Skeletal muscle tissue (tissue), 4 donors: ENCODE measurements around the gene FAM3C. TPM values are rescaled to one million over a fixed set of nuclear protein-coding genes. Genes with fewer than 3 reads are reported as not detected.

Experiments
- H3K27ac ChIP-seq: one replicate; pipeline ENCODE4 v1.7.0; 2013; ENCODE audit warnings: mild to moderate bottlenecking, low read depth, low read length, inconsistent platforms
- H3K27me3 ChIP-seq, 3 donors: one replicate each; pipeline ENCODE4 v1.7.0; 2013; ENCODE audit warnings: low read length in 3 of 3; ENCODE audit not compliant: control insufficient read depth in 3 of 3, insufficient read depth in 3 of 3
- H3K36me3 ChIP-seq, 3 donors: one replicate each; pipeline ENCODE4 v1.7.0; 2013; ENCODE audit warnings: low read length in 3 of 3; ENCODE audit not compliant: control insufficient read depth in 3 of 3, insufficient read depth in 3 of 3
- H3K4me1 ChIP-seq, 3 donors: one replicate each; pipeline ENCODE4 v1.7.0; 2013; ENCODE audit warnings: low read length in 3 of 3, mild to moderate bottlenecking in 3 of 3; ENCODE audit not compliant: control insufficient read depth in 3 of 3, insufficient read depth in 3 of 3
- H3K4me3 ChIP-seq, 3 donors: one replicate each; pipeline ENCODE4 v1.7.0; 2013; ENCODE audit warnings: low read length in 3 of 3
- H3K9ac ChIP-seq, 3 donors: one replicate each; pipeline ENCODE4 v1.7.0; 2013; ENCODE audit warnings: low read length in 3 of 3, mild to moderate bottlenecking in 3 of 3, moderate library complexity in 2 of 3, low read depth in 1 of 3
- H3K9me3 ChIP-seq, 3 donors: one replicate each; pipeline ENCODE4 v1.7.0; 2013; ENCODE audit warnings: low read length in 3 of 3; ENCODE audit not compliant: control insufficient read depth in 3 of 3
- total RNA-seq: library from RNA; depleted of rRNA; stranded (reverse); fragments of >200 nt; gene quantifications from one replicate; pipeline ENCODE4 v1.2.3, GENCODE V29; 2014
- donor health status: Osteomylitis.

FAM3C gene
- total RNA-seq, 1 donor from 2014 or later: 51.1 TPM

DNA sequence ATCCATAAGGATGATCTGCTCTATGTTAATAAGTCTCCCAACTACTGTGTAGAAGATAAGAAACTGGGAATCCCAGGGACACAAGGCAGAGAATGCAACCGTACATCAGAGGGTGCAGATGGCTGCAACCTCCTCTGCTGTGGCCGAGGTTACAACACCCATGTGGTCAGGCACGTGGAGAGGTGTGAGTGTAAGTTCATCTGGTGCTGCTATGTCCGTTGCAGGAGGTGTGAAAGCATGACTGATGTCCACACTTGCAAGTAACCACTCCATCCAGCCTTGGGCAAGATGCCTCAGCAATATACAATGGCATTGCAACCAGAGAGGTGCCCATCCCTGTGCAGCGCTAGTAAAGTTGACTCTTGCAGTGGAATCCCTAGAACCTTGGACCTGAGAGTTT is 57.0 kb downstream of the FAM3C start:
- Histone ChIP-seq H3K36me3 (no peaks in the 10 kb centered on the region), H3K27me3 (peaks cover 4 to 12% (median 4%) of the 10 kb centered on the region in 3 donors), H3K9ac (no peak overlapping the region), H3K4me1 (no peaks in the 10 kb centered on the region), H3K9me3 (no peaks in the 10 kb centered on the region), H3K4me3 (no peak overlapping the region), H3K27ac (no peak overlapping the region)

DNA sequence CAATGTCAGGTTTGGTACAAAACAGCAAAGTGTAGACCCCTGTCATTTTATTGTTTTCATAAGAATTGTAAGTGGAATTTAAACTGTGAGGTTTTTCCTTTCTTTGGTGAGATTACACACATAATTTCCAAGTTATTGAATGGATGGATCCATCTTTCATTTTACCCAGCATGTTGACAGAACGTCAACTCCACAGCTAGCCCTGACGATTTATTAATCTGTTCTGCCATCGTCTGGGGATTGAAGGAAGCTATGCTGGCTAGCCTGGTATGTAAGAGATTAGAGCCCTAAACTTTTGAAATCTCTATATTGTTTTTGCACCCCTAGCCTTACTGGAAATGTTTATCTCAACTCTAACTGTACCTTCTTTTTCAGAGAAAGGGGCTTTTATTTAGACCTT is 58.7 kb downstream of the FAM3C start:
- Histone ChIP-seq H3K36me3 (no peaks in the 10 kb centered on the region), H3K9ac (no peak overlapping the region), H3K27me3 (peaks cover 4 to 13% (median 4%) of the 10 kb centered on the region in 3 donors), H3K9me3 (no peaks in the 10 kb centered on the region), H3K4me1 (no peaks in the 10 kb centered on the region), H3K27ac (no peak overlapping the region), H3K4me3 (no peak overlapping the region)

DNA sequence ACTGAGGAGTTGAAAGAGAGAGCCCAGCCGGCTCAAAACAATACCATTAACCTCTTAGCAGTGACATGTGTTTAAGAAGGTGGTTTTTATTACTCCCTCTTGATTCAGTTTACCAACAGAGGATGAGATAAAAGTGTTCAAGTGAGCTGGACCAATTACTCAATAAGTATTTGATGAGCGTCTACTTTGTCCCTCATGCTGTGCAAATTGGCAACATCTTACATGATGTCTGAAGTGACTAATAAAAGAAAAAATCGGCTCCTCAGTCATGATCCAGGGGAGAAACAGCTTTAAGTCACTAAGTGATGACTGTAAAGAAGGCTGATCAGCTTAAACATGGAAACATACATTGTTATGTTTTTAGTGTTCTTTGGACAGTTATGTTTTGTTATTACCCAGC is 59.5 kb downstream of the FAM3C start:
- Histone ChIP-seq H3K27me3 (peaks cover 11 to 22% (median 11%) of the 10 kb centered on the region in 3 donors), H3K4me3 (no peak overlapping the region), H3K4me1 (no peaks in the 10 kb centered on the region), H3K27ac (no peak overlapping the region), H3K9me3 (no peaks in the 10 kb centered on the region), H3K36me3 (no peaks in the 10 kb centered on the region), H3K9ac (no peak overlapping the region)

DNA sequence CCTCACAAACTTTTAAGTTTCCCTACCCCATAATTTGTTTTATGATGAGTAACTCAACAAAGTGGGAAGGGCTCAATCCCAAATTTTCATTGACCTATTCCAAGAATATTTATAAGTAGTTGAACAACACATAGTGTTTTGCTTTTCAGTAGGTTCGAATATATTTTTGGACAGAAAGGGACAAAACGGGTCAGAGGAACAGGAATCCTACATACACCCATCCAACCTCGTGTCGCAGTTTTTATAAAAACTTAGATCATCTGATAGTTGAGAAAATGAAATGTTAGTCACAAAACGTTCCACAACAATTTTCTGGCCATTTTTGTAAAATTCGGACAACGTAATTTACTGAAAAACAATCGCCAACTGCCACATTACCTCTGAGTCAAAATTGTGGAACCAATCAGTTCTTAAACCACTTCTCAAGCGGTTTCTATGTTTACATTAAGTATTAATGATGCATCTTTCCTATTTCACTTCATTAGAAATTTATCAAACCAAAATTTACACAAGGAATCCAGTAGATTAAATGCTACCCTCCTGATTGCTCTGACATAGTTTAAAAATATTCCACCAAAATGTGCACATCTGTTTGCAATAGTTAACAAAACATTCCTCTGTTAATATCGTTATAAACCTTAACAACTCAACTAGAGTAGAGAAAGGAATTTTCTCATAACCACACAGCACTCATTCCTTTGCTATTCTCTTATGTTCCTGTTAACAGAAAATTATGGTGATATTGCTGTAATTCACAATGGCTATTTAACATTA is 61.0 kb downstream of the FAM3C start:
- Histone ChIP-seq H3K4me3 (no peak overlapping the region), H3K27ac (no peak overlapping the region), H3K9me3 (no peaks in the 10 kb centered on the region), H3K27me3 (peaks cover 20 to 36% (median 26%) of the 10 kb centered on the region in 3 donors), H3K36me3 (no peaks in the 10 kb centered on the region), H3K4me1 (peaks cover 1 to 5% (median 4%) of the 10 kb centered on the region in 3 donors), H3K9ac (no peak overlapping the region)

DNA sequence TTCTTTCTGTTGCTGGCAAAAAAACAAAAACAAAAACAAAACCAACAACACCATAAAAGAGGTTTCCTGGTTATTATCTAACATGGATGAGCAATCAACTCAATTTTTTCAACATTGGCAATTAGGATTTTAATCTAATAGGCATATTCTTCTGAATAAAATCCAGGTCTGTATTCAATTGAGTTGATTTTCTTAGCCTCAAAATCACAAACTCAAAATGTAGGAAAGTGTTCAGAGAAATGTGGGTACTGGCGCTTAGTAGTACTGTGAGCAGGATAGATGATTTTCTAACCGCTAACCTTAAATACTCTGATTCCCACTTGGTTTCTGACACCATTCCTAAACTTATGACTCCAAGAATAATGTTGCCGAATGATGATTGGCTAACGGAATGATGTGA is 61.7 kb downstream of the FAM3C start:
- Histone ChIP-seq H3K4me1 (peaks cover 8 to 11% (median 11%) of the 10 kb centered on the region in 3 donors), H3K4me3 (no peak overlapping the region), H3K27me3 (peaks cover 27 to 43% (median 33%) of the 10 kb centered on the region in 3 donors), H3K27ac (no peak overlapping the region), H3K9me3 (no peaks in the 10 kb centered on the region), H3K36me3 (no peaks in the 10 kb centered on the region), H3K9ac (no peak overlapping the region)

DNA sequence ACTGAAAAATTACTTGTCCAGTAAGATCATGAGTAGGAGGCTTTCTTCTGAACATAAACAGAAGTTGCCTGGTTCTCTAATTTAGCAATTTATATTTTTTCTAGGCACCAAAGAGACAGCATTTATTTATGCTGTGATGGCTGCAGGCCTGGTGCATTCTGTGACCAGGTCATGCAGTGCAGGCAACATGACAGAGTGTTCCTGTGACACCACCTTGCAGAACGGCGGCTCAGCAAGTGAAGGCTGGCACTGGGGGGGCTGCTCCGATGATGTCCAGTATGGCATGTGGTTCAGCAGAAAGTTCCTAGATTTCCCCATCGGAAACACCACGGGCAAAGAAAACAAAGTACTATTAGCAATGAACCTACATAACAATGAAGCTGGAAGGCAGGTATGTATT is 64.5 kb downstream of the FAM3C start:
- Histone ChIP-seq H3K27me3 (peaks cover 41 to 61% (median 50%) of the 10 kb centered on the region in 3 donors), H3K27ac (no peak overlapping the region)

DNA sequence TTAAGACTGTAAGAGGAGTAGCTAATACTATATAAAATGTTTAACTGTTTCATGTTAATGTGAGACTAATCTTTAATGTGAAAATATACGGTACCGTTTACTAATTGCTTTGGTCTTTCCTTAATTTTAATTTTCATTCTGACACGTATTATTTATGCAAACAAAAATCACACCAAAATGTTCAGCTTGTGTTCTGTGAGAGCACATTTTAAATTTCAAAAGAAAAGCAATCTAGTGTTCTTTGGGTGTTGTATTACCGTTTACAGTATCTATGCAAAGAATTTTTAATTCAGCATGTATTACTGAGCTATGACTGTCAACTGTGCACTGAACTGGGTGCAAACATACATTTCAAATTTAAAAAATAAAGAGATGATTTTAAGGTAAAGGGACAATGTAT is 65.1 kb downstream of the FAM3C start:
- Histone ChIP-seq H3K9me3 (no peaks in the 10 kb centered on the region), H3K27ac (no peak overlapping the region), H3K4me3 (no peak overlapping the region), H3K4me1 (peaks cover 13 to 14% (median 14%) of the 10 kb centered on the region in 3 donors), H3K9ac (no peak overlapping the region), H3K27me3 (peaks cover 38 to 65% (median 50%) of the 10 kb centered on the region in 3 donors), H3K36me3 (no peaks in the 10 kb centered on the region)

More for the DNA sequence above, 64.5 kb downstream of the FAM3C start:
- Histone ChIP-seq H3K36me3 (no peaks in the 10 kb centered on the region), H3K4me3 (no peak overlapping the region), H3K9ac (no peak overlapping the region), H3K9me3 (no peaks in the 10 kb centered on the region), H3K4me1 (peaks cover 13 to 14% (median 14%) of the 10 kb centered on the region in 3 donors)

DNA sequence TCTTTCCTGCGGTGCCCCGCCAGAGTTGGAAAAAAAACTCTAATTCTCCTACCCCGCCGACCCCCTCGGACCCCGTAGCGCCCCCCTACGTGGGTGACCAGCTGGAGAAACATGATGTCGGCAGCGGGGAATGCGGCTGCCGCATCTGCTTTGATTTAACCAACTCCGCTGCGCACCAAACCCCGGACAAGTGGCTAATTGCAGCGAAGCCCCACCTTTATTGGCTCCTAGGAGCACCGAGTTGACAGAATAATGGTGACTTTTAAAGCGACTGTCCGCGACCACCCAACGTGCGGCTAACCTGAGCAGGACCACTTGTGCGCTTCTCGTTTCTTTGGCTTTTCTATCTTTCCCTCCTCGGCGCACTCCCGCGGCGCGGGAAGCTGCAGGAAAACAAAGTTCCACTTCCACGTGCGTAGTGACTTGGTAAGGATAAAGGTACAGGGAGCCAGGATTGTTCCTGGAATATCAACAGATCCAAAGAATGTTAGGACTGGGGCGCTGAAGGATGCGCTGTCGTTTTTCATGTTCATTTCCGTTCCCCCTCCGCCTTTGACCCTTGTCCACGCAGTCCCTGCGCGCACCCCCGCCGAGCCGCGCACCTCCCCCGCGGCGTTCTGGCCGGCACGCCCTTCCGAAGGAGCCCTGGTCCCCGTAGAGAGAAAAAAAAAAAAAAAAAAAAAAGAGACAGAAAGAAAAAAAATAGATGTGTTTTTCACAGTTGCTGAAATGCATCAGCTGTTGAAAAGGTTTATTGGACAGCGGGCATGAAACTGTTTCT is 65.9 kb downstream of the FAM3C start:
- Histone ChIP-seq H3K4me3 (peak overlapping the region; percentile 65 to 75 (median 71)), H3K27me3 (peaks cover 38 to 62% (median 51%) of the 10 kb centered on the region in 3 donors), H3K9me3 (no peaks in the 10 kb centered on the region), H3K36me3 (no peaks in the 10 kb centered on the region), H3K4me1 (peaks cover 13 to 14% (median 14%) of the 10 kb centered on the region in 3 donors), H3K9ac (peak overlapping the region in 1 of 3 donors; percentile 50), H3K27ac (no peak overlapping the region)

DNA sequence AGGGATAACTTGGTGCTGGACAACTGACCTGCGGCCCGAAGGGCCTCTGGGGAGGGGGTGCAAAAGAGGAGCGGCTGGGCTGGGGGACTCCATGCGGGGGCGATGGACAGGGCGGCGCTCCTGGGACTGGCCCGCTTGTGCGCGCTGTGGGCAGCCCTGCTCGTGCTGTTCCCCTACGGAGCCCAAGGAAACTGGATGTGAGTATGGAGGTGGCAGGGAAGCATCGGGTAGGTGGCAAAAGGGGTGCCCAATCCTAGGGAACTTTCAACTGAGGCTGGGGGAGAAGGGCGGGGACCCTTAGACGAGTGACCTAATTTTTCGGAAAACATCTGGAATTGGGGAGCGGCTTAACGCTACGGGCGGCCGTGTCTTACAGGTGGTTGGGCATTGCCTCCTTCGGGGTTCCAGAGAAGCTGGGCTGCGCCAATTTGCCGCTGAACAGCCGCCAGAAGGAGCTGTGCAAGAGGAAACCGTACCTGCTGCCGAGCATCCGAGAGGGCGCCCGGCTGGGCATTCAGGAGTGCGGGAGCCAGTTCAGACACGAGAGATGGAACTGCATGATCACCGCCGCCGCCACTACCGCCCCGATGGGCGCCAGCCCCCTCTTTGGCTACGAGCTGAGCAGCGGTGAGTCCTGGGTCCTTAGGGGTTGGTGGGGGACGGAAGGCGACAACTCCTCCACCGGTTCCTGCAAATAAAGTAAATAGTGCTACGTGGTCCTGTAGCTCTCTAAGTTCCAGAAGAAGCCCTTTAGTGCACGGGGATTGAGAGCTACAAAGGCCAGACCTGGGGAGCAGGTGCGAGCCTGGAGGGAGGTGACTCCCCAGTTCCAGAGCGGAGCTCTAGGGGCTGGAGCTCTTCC is 66.7 kb downstream of the FAM3C start:
- Histone ChIP-seq H3K36me3 (no peaks in the 10 kb centered on the region), H3K9ac (no peak overlapping the region), H3K9me3 (no peaks in the 10 kb centered on the region), H3K27ac (no peak overlapping the region), H3K4me3 (peak overlapping the region; percentile 65 to 75 (median 71)), H3K4me1 (peaks cover 13 to 14% (median 14%) of the 10 kb centered on the region in 3 donors), H3K27me3 (peaks cover 38 to 56% (median 52%) of the 10 kb centered on the region in 3 donors)
